HG03520 (cell line): ENCODE measurements around the gene RBFOX1.

Experiments used
- ATAC-seq: cut with Tn5 transposase; IDR thresholded peaks from one replicate; pipeline ENCODE4 v1.9.1; 2021; ENCODE audit warnings: mild to moderate bottlenecking, moderate library complexity; ENCODE audit not compliant: unreplicated experiment

RBFOX1 gene

GRCh38 chr16:7332611-7333010, at the start of gene RBFOX1:
RBFOX1 (plus strand) TSS chr16:7332845.
- ATAC-seq: no peak

- ATAC-seq: no peak
Measured at GRCh38 chr16:7284780-7285179, 47.9 kb upstream of the RBFOX1 start.

GRCh38 chr16:7285520-7285919, 47.1 kb upstream of the RBFOX1 start:
- ATAC-seq: no peak

GRCh38 chr16:7289299-7289698, 43.3 kb upstream of the RBFOX1 start:
- no peak for ATAC-seq

GRCh38 chr16:7290682-7291081, 42.0 kb upstream of the RBFOX1 start:
- no peak for ATAC-seq

- no peak for ATAC-seq
Measured at GRCh38 chr16:7294020-7294419, 38.6 kb upstream of the RBFOX1 start.

GRCh38 chr16:7303052-7303610, 29.5 kb upstream of the RBFOX1 start:
- no peak for ATAC-seq

- ATAC-seq: no peak
Measured at GRCh38 chr16:7303660-7304200, 28.9 kb upstream of the RBFOX1 start.

- no peak for ATAC-seq
Measured at GRCh38 chr16:7304279-7304678, 28.4 kb upstream of the RBFOX1 start.

- ATAC-seq: no peak
Measured at GRCh38 chr16:7304958-7305357, 27.7 kb upstream of the RBFOX1 start.

- ATAC-seq: no peak
Measured at GRCh38 chr16:7313170-7313569, 19.5 kb upstream of the RBFOX1 start.

- ATAC-seq: no peak
Measured at GRCh38 chr16:7314163-7314562, 18.5 kb upstream of the RBFOX1 start.

- ATAC-seq: no peak
Measured at GRCh38 chr16:7315813-7316212, 16.8 kb upstream of the RBFOX1 start.

- ATAC-seq: no peak
Measured at GRCh38 chr16:7316281-7316888, 16.3 kb upstream of the RBFOX1 start.

- no peak for ATAC-seq
Measured at GRCh38 chr16:7317982-7318381, 14.7 kb upstream of the RBFOX1 start.

GRCh38 chr16:7318686-7319085, 14.0 kb upstream of the RBFOX1 start:
- ATAC-seq: no peak

GRCh38 chr16:7319514-7319913, 13.1 kb upstream of the RBFOX1 start:
- no peak for ATAC-seq

- ATAC-seq: no peak
Measured at GRCh38 chr16:7321661-7322060, 11.0 kb upstream of the RBFOX1 start.

- no peak for ATAC-seq
Measured at GRCh38 chr16:7324321-7324720, 8.3 kb upstream of the RBFOX1 start.

GRCh38 chr16:7325834-7326233, 6.8 kb upstream of the RBFOX1 start:
- ATAC-seq: no peak

GRCh38 chr16:7330709-7331108, 1.9 kb upstream of the RBFOX1 start:
- ATAC-seq: no peak

GRCh38 chr16:7331997-7332396, 648 bp upstream of the RBFOX1 start:
- no peak for ATAC-seq
